Left lung (tissue), 10 donors: ENCODE results near the gene HKDC1. TPM values are rescaled to one million over a fixed set of nuclear protein-coding genes. Genes with fewer than 3 reads are reported as not detected.
A peak's percentile ranks its signal among the peaks of the same experiment; 100 is the strongest.

ENCODE experiments used
- ATAC-seq: fragments of 200-7000 bp; cut with Tn5 transposase; one replicate; pipeline ENCODE4 v1.9.1; 2020; ENCODE audit warnings: moderate library complexity
- DNase-seq, 4 donors: peaks; one replicate each; pipeline ENCODE4 v3.0.0-alpha.2; 2013 to 2020
- H3K27ac ChIP-seq, 2 donors: fragments of 200-600 bp; sonication (generic) in 1 of 2; one replicate each; pipeline versions ENCODE4 v1.5.0 to v1.8.0; 2020 to 2021
- H3K27me3 ChIP-seq, 2 donors: fragments of 200-600 bp; sonication (generic) in 1 of 2; one replicate each; pipeline versions ENCODE4 v1.5.0 to v1.8.0; 2020 to 2021
- H3K36me3 ChIP-seq, 2 donors: fragments of 200-600 bp; sonication (generic) in 1 of 2; one replicate each; pipeline versions ENCODE4 v1.5.0 to v1.8.0; 2020 to 2021
- H3K4me1 ChIP-seq, 2 donors: fragments of 200-600 bp; one replicate each; pipeline ENCODE4 v1.8.0; 2021
- H3K4me3 ChIP-seq, 2 donors: fragments of 200-600 bp; sonication (generic) in 1 of 2; one replicate each; pipeline versions ENCODE4 v1.5.0 to v1.8.0; 2020 to 2021; ENCODE audit warnings: mild to moderate bottlenecking in 1 of 2
- H3K9me3 ChIP-seq, 2 donors: fragments of 200-600 bp; sonication (generic) in 1 of 2; one replicate each; pipeline versions ENCODE4 v1.5.0 to v1.8.0; 2020 to 2021
- intact Hi-C, 2 donors: fragments of 100-400 bp; cut with DNase I; formaldehyde crosslinking; loops; one replicate each; pipeline versions ENCODE4 v1.11.2 to v1.14.2; 2022
- polyA plus RNA-seq, 6 donors: library from polyadenylated mRNA; unstranded; fragments of 120-200 nt; gene quantifications; one replicate each; pipeline ENCODE4 v1.2.1, GENCODE V29; 2013; ENCODE audit not compliant: insufficient read length in 6 of 6
- total RNA-seq, 2 donors: library from RNA; stranded (reverse); fragmentation: NEBNext Ultra II Directional; extraction: Animal tissue kit (Norgen Biotek cat#: 25700); gene quantifications; one replicate each; pipeline ENCODE4 v1.2.1, GENCODE V29; 2021
- TF ChIP-seq, protein P1 (sequence below), 2 donors: fragments of 200-600 bp; sonication (generic) in 1 of 2; IDR thresholded peaks; one replicate each; pipeline versions ENCODE4 v1.5.0 to v1.8.0; 2021; ENCODE audit warnings: antibody characterized with exemption in 2 of 2
- donor health status: DM: no; HTN: yes; CAD: no.
- donor health status: DM: no; HTN: no; CAD: no.

The HKDC1 gene
- total and polyA plus RNA-seq, 8 donors = 0.71 to 9.7 (median 4.3) TPM

- H3K27me3 ChIP-seq = no peaks in the 10 kb centered on the region
- H3K4me3 ChIP-seq = no peak overlapping the region
- intact Hi-C loops = no loop called here
- TF ChIP-seq, protein P1, sequence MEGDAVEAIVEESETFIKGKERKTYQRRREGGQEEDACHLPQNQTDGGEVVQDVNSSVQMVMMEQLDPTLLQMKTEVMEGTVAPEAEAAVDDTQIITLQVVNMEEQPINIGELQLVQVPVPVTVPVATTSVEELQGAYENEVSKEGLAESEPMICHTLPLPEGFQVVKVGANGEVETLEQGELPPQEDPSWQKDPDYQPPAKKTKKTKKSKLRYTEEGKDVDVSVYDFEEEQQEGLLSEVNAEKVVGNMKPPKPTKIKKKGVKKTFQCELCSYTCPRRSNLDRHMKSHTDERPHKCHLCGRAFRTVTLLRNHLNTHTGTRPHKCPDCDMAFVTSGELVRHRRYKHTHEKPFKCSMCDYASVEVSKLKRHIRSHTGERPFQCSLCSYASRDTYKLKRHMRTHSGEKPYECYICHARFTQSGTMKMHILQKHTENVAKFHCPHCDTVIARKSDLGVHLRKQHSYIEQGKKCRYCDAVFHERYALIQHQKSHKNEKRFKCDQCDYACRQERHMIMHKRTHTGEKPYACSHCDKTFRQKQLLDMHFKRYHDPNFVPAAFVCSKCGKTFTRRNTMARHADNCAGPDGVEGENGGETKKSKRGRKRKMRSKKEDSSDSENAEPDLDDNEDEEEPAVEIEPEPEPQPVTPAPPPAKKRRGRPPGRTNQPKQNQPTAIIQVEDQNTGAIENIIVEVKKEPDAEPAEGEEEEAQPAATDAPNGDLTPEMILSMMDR (IDR thresholded peaks at IDR 0.05) = no peak
- DNase-seq = no peak
- no peaks in the 10 kb centered on the region for H3K9me3 ChIP-seq
- no peak for ATAC-seq
- peaks cover 0 to 8% of the 10 kb centered on the region in 2 donors for H3K4me1 ChIP-seq
- no peak overlapping the region for H3K27ac ChIP-seq
- H3K36me3 ChIP-seq = peaks cover 0 to 45% of the 10 kb centered on the region in 2 donors
Measured at GRCh38 chr10:69209787-69210484, 10.2 kb upstream of the HKDC1 start.

DNA sequence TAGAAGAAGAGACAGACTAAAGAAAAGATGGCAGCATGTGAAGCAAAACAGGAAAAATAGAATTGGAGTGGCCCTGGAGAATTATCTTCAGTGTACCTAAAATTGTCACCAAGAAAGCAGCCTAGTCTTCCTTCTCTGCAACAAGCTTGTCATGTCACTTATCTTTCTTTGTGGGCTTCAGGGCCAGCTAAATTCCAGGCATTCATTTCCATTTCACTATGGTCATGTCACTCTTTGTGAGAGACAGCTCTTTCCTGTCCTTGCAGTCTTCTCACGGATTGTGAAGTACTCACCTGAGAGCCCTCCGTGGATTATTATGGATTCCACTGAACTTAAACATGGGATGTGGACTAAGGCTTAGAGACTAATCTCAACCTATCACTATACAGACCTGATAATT is 9.0 kb upstream of the HKDC1 start:
- TF ChIP-seq, protein P1 (IDR thresholded peaks at IDR 0.05) = no peak
- Histone ChIP-seq H3K4me3 (no peak overlapping the region), H3K27me3 (no peaks in the 10 kb centered on the region), H3K36me3 (peaks cover 0 to 34% of the 10 kb centered on the region in 2 donors), H3K4me1 (peaks cover 0 to 20% of the 10 kb centered on the region in 2 donors), H3K27ac (no peak overlapping the region), H3K9me3 (no peaks in the 10 kb centered on the region)
- DNase-seq (no peak), ATAC-seq (no peak)
- intact Hi-C loops = no loop called here

DNA sequence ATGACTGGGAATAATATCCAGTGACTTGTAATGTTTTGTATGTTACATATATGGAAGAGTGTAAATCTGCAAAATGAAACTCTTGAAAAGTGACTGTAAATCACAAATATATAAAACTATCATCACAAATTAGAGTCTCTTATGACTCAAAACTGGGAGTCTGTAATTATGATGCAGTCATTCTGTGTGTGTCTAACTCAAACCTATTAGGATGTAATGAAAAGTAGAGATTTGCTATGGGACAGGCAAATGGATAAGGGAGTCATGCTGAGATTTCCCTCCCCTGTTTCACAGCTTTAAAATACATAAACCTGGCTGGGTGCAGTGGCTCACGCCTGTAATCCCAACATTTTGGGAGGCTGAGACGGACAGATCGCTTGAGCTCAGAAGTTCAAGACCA is 8.6 kb upstream of the HKDC1 start:
- ATAC-seq = no peak
- Histone ChIP-seq H3K9me3 (no peaks in the 10 kb centered on the region), H3K36me3 (peaks cover 0 to 29% of the 10 kb centered on the region in 2 donors), H3K4me1 (peaks cover 0 to 22% of the 10 kb centered on the region in 2 donors), H3K27ac (no peak overlapping the region), H3K4me3 (no peak overlapping the region), H3K27me3 (no peaks in the 10 kb centered on the region)
- no peak for DNase-seq
- TF ChIP-seq, protein P1 (IDR thresholded peaks at IDR 0.05) = no peak
- intact Hi-C loops = no loop called here

- peaks cover 0 to 30% of the 10 kb centered on the region in 2 donors for H3K4me1 ChIP-seq
- H3K4me3 ChIP-seq = no peak overlapping the region
- H3K27ac ChIP-seq = no peak overlapping the region
- TF ChIP-seq, protein P1 (IDR thresholded peaks at IDR 0.05) = no peak
- no peaks in the 10 kb centered on the region for H3K9me3 ChIP-seq
- H3K27me3 ChIP-seq = no peaks in the 10 kb centered on the region
- H3K36me3 ChIP-seq = peaks cover 0 to 7% of the 10 kb centered on the region in 2 donors
- intact Hi-C loops = no loop called here
- ATAC-seq (no peak), DNase-seq (no peak)
Measured at GRCh38 chr10:69213591-69214311, 6.4 kb upstream of the HKDC1 start.

GRCh38 chr10:69214666-69215131 is 5.4 kb upstream of the HKDC1 start:
- H3K4me3 ChIP-seq = no peak overlapping the region
- ATAC-seq = no peak

More at GRCh38 chr10:69214666-69215131, 5.4 kb upstream of the HKDC1 start:
- no peak for DNase-seq
- Histone ChIP-seq H3K27ac (peak overlapping the region in 1 of 2 donors; percentile 57), H3K4me1 (peaks cover 0 to 30% of the 10 kb centered on the region in 2 donors), H3K36me3 (no peaks in the 10 kb centered on the region), H3K27me3 (no peaks in the 10 kb centered on the region), H3K9me3 (no peaks in the 10 kb centered on the region)
- TF ChIP-seq, protein P1 (IDR thresholded peaks at IDR 0.05) = no peak
- intact Hi-C loops = no loop called here
